ENCODE measurements around the gene SUSD6.

The SUSD6 gene

GRCh38 chr14:69763761-69764510 lies 152.5 kb downstream of the SUSD6 start:
- TF ChIP-seq, protein P1, sequence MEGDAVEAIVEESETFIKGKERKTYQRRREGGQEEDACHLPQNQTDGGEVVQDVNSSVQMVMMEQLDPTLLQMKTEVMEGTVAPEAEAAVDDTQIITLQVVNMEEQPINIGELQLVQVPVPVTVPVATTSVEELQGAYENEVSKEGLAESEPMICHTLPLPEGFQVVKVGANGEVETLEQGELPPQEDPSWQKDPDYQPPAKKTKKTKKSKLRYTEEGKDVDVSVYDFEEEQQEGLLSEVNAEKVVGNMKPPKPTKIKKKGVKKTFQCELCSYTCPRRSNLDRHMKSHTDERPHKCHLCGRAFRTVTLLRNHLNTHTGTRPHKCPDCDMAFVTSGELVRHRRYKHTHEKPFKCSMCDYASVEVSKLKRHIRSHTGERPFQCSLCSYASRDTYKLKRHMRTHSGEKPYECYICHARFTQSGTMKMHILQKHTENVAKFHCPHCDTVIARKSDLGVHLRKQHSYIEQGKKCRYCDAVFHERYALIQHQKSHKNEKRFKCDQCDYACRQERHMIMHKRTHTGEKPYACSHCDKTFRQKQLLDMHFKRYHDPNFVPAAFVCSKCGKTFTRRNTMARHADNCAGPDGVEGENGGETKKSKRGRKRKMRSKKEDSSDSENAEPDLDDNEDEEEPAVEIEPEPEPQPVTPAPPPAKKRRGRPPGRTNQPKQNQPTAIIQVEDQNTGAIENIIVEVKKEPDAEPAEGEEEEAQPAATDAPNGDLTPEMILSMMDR (IDR thresholded peaks at IDR 0.05; ENCODE audit: low read depth, low read length): no peak
- no peak overlapping the region for H3K4me3 ChIP-seq (replicated peaks in 1 of 2; ENCODE audit: low read depth in 2 of 2, low read length in 2 of 2)
- peak in 1 of 2 donors; percentile 68 for DNase-seq (ENCODE audit: low read depth in 2 of 2)
